Spleen (tissue), 7 donors: ENCODE data around the gene NUDT9.

Experiments used
- CTCF ChIP-seq, 11 experiments: fragments of 200-600 bp in 7 of 11; fragments of 450-650 bp in 4 of 11; sonication (generic) in 4 of 11; IDR thresholded peaks in 8 of 11; conservative IDR thresholded peaks in 3 of 11; 1 replicate in 7 of 11; 2 replicates in 4 of 11; pipeline versions ENCODE4 v1.4.0 to v1.8.0; 2016 to 2021; ENCODE audit warnings: antibody characterized with exemption in 11 of 11, inconsistent platforms in 4 of 11, mild to moderate bottlenecking in 1 of 11
- POLR2A ChIP-seq, 3 donors: fragments of 450-650 bp; IDR thresholded peaks; one replicate each; pipeline ENCODE4 v1.5.1; 2017; ENCODE audit warnings: antibody characterized with exemption in 3 of 3, mild to moderate bottlenecking in 1 of 3
- donor health status: DM: no; HTN: no; CAD: no; lungs with moderate emphysema.
- donor health status: DM: no; HTN: no; CAD: no.
- donor health status: DM: no; HTN: no; CAD: no.

DNA sequence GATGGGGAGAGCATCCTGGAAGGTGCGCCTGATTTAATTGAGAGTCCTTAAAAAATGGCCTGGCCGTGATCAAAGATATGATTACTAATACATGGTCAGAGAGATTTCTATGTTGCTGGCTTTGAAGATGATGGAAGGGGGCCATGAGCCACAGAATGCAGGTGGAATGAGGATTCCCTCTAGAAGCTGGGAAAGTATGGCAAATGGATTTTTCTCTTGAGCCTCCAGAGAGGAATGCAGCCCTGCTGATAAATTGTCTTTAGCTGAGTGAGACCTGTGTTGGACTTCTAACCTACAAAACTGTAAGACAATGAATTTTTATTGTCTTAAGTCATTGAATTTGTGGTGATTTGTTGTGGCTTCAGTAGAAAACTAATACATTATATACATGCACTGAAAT is 7.7 kb downstream of the NUDT9 start:
- TF ChIP-seq CTCF (IDR thresholded peaks at IDR 0.05 in 8 of 11, conservative IDR thresholded peaks at IDR 0.05 in 3 of 11) (no peak), POLR2A (IDR thresholded peaks at IDR 0.05) (no peak)
